H1 (cell line): ENCODE measurements around the gene WLS. TPM values are rescaled to one million over a fixed set of nuclear protein-coding genes. Genes with fewer than 3 reads are reported as not detected.

ENCODE experiments used
- CTCF ChIA-PET: fragments of 300-600 bp; sonication (Branson Sonifier 250); formaldehyde crosslinking; loops from one replicate; lab custom pipeline; 2021; ENCODE audit not compliant: partially characterized antibody; lab: Charles Lee
- POLR2A ChIA-PET: fragments of 300-600 bp; sonication (Branson Sonifier 250); formaldehyde crosslinking; loops from one replicate; lab custom pipeline; 2021; ENCODE audit warnings: inconsistent platforms; ENCODE audit not compliant: partially characterized antibody; lab: Charles Lee
- DNase-seq, 2 experiments: peaks; one replicate each; pipeline versions ENCODE4 v3.0.0 to v3.0.0-alpha.2; 2010 to 2022; ENCODE audit warnings: low spot score in 2 of 2, low read depth in 1 of 2, mixed read lengths in 1 of 2
- FAIRE-seq: peaks from 2 replicates; lab custom pipeline; 2011; peaks lifted over from hg19 to GRCh38; lab: Jason Lieb, UNC
- H2AFZ ChIP-seq: 2 replicates; pipeline ENCODE4 v1.8.1; 2012; ENCODE audit warnings: low read length, inconsistent platforms
- H2AK5ac ChIP-seq: 2 replicates; pipeline ENCODE4 v1.6.1; 2013; ENCODE audit warnings: low read depth, low read length
- H2BK120ac ChIP-seq: replicated peaks from 2 replicates; pipeline ENCODE3; 2013; ENCODE audit warnings: low read depth, low read length, inconsistent platforms
- H2BK12ac ChIP-seq: 2 replicates; pipeline ENCODE4 v1.6.1; 2013; ENCODE audit warnings: low read depth, low read length
- H2BK15ac ChIP-seq: 2 replicates; pipeline ENCODE4 v1.6.1; 2013; ENCODE audit warnings: low read length
- H2BK20ac ChIP-seq: 2 replicates; pipeline ENCODE4 v1.6.1; 2013; ENCODE audit warnings: low read length
- H2BK5ac ChIP-seq: 2 replicates; pipeline ENCODE4 v1.6.1; 2013; ENCODE audit warnings: low read depth, low read length
- H3K14ac ChIP-seq: 2 replicates; pipeline ENCODE4 v1.6.1; 2013; ENCODE audit warnings: inconsistent platforms; ENCODE audit not compliant: insufficient read length
- H3K18ac ChIP-seq: 2 replicates; pipeline ENCODE4 v1.6.1; 2013; ENCODE audit warnings: low read length; ENCODE audit errors: extremely low read depth
- H3K23ac ChIP-seq: 2 replicates; pipeline ENCODE4 v1.6.1; 2013; ENCODE audit warnings: inconsistent platforms; ENCODE audit not compliant: insufficient read length
- H3K23me2 ChIP-seq: 2 replicates; pipeline ENCODE4 v1.6.1; 2013; ENCODE audit warnings: low read depth, low read length
- H3K27ac ChIP-seq: 2 replicates; pipeline ENCODE4 v1.6.1; 2011; ENCODE audit warnings: low read depth, low read length, inconsistent platforms
- H3K27me3 ChIP-seq, 4 experiments: replicated peaks in 1 of 4; 1 replicate in 1 of 4; 2 replicates in 3 of 4; pipeline versions ENCODE4 v1.6.1 to v1.8.1; 2011 to 2013; ENCODE audit warnings: low read length in 3 of 4, mild to moderate bottlenecking in 3 of 4, inconsistent platforms in 2 of 4, mixed read lengths in 2 of 4, moderate library complexity in 1 of 4; ENCODE audit not compliant: control insufficient read depth in 3 of 4, insufficient read depth in 3 of 4; ENCODE audit errors: extremely low read depth in 1 of 4
- H3K36me3 ChIP-seq, 4 experiments: 2 replicates each; pipeline versions ENCODE4 v1.6.1 to v1.8.1; 2011 to 2013; ENCODE audit warnings: mild to moderate bottlenecking in 4 of 4, low read length in 3 of 4, moderate library complexity in 2 of 4, control low read depth in 1 of 4, inconsistent platforms in 1 of 4; ENCODE audit not compliant: insufficient read depth in 4 of 4, control insufficient read depth in 2 of 4
- H3K4ac ChIP-seq: replicated peaks from 2 replicates; pipeline ENCODE3; 2013; ENCODE audit warnings: low read length, low read depth, mixed read lengths, inconsistent platforms; ENCODE audit not compliant: insufficient read length
- H3K4me1 ChIP-seq, 4 experiments: replicated peaks in 1 of 4; 1 replicate in 1 of 4; 2 replicates in 3 of 4; pipeline versions ENCODE4 v1.6.1 to v1.8.1; 2011 to 2013; ENCODE audit warnings: low read length in 3 of 4, inconsistent platforms in 2 of 4, mixed read lengths in 1 of 4; ENCODE audit not compliant: insufficient read depth in 4 of 4, control insufficient read depth in 3 of 4
- H3K4me2 ChIP-seq, 2 experiments: 2 replicates each; pipeline versions ENCODE4 v1.6.1 to v1.8.1; 2011 to 2013; ENCODE audit warnings: low read depth in 2 of 2, low read length in 2 of 2, control low read depth in 1 of 2, inconsistent platforms in 1 of 2, mild to moderate bottlenecking in 1 of 2; ENCODE audit not compliant: insufficient read depth in 1 of 2
- H3K4me3 ChIP-seq, 4 experiments: fragments of 200-600, 300-600 bp in 1 of 4; sonication (generic), shearing (Covaris generic), sonication (Bioruptor Twin) in 1 of 4; 2 replicates each; pipeline versions ENCODE4 v1.5.1 to v1.8.1; 2011 to 2016; ENCODE audit warnings: low read length in 4 of 4, low read depth in 3 of 4, control low read depth in 2 of 4, inconsistent platforms in 2 of 4, mild to moderate bottlenecking in 2 of 4, mixed read lengths in 1 of 4, moderate library complexity in 1 of 4; ENCODE audit not compliant: insufficient read depth in 2 of 4; ENCODE audit errors: extremely low read depth in 1 of 4
- H3K56ac ChIP-seq: replicated peaks from 2 replicates; pipeline ENCODE3; 2013; ENCODE audit warnings: low read depth, mild to moderate bottlenecking, mixed read lengths, low read length, inconsistent platforms; ENCODE audit not compliant: insufficient read length
- H3K79me1 ChIP-seq: 2 replicates; pipeline ENCODE4 v1.6.1; 2013; ENCODE audit warnings: low read depth, low read length, control low read depth
- H3K79me2 ChIP-seq, 2 experiments: 2 replicates each; pipeline versions ENCODE4 v1.6.1 to v1.8.1; 2012 to 2013; ENCODE audit warnings: low read length in 2 of 2, mild to moderate bottlenecking in 2 of 2, inconsistent platforms in 1 of 2; ENCODE audit not compliant: insufficient read depth in 2 of 2, control insufficient read depth in 1 of 2
- H3K9ac ChIP-seq, 4 experiments: replicated peaks in 1 of 4; 1 replicate in 1 of 4; 2 replicates in 3 of 4; pipeline versions ENCODE4 v1.6.1 to v1.8.1; 2011 to 2013; ENCODE audit warnings: low read depth in 3 of 4, low read length in 3 of 4, control low read depth in 2 of 4, mild to moderate bottlenecking in 2 of 4, moderate library complexity in 2 of 4, inconsistent platforms in 1 of 4; ENCODE audit errors: extremely low read depth in 1 of 4
- H3K9me3 ChIP-seq, 2 experiments: 2 replicates each; pipeline versions ENCODE4 v1.6.1 to v1.8.1; 2012 to 2013; ENCODE audit warnings: mild to moderate bottlenecking in 2 of 2, moderate library complexity in 2 of 2, control low read depth in 1 of 2, inconsistent platforms in 1 of 2, low read depth in 1 of 2, low read length in 1 of 2, mixed read lengths in 1 of 2; ENCODE audit not compliant: insufficient read depth in 2 of 2
- H4K20me1 ChIP-seq, 2 experiments: replicated peaks in 1 of 2; 2 replicates each; pipeline versions ENCODE3 to v1.8.1; 2011 to 2013; ENCODE audit warnings: inconsistent platforms in 2 of 2, low read length in 2 of 2, mild to moderate bottlenecking in 1 of 2; ENCODE audit not compliant: insufficient read depth in 2 of 2, control insufficient read depth in 1 of 2
- H4K5ac ChIP-seq: 2 replicates; pipeline ENCODE4 v1.6.1; 2013; ENCODE audit warnings: low read length, low read depth, mixed read lengths, inconsistent platforms; ENCODE audit not compliant: insufficient read length
- H4K8ac ChIP-seq: 2 replicates; pipeline ENCODE4 v1.8.0; 2013; ENCODE audit warnings: mild to moderate bottlenecking, moderate library complexity, low read length, inconsistent platforms; ENCODE audit not compliant: insufficient read depth; ENCODE audit errors: extremely low read depth
- H4K91ac ChIP-seq: replicated peaks from 2 replicates; pipeline ENCODE3; 2013; ENCODE audit warnings: low read length, mixed read lengths, inconsistent platforms; ENCODE audit not compliant: insufficient read length
- BACH1 ChIP-seq: IDR thresholded peaks from 2 replicates; pipeline ENCODE4 v1.6.1; 2012; ENCODE audit warnings: low read length, improper control_type of control experiment
- BRCA1 ChIP-seq: IDR thresholded peaks from 2 replicates; pipeline ENCODE4 v1.6.1; 2012; ENCODE audit warnings: low read depth, low read length, improper control_type of control experiment
- CTCF ChIP-seq, 3 experiments: IDR thresholded peaks; 1 replicate in 2 of 3; 2 replicates in 1 of 3; pipeline versions ENCODE4 v1.5.1 to v1.6.1; 2011; ENCODE audit warnings: low read length in 3 of 3, mild to moderate bottlenecking in 3 of 3, inconsistent platforms in 2 of 3, low read depth in 1 of 3, moderate library complexity in 1 of 3; ENCODE audit not compliant: insufficient read depth in 1 of 3; ENCODE audit errors: control extremely low read depth in 1 of 3
- FOSL1 ChIP-seq: IDR thresholded peaks from 2 replicates; pipeline ENCODE4 v1.6.1; 2011; ENCODE audit warnings: mild to moderate bottlenecking, low read depth, low read length, moderate library complexity; ENCODE audit not compliant: insufficient read depth
- HDAC6 ChIP-seq: IDR thresholded peaks from one replicate; pipeline ENCODE4 v1.7.1; 2012; ENCODE audit warnings: low read depth, mild to moderate bottlenecking, inconsistent platforms, low read length, moderate library complexity
- KDM4A ChIP-seq: IDR thresholded peaks from one replicate; pipeline ENCODE4 v1.7.1; 2012; ENCODE audit warnings: low read depth, mild to moderate bottlenecking, moderate library complexity, low read length, inconsistent platforms; ENCODE audit not compliant: severe bottlenecking
- MAFK ChIP-seq: IDR thresholded peaks from 2 replicates; pipeline ENCODE4 v1.6.1; 2012; ENCODE audit warnings: low read depth, mild to moderate bottlenecking, improper control_type of control experiment, low read length
- POLR2AphosphoS5 ChIP-seq: IDR thresholded peaks from 2 replicates; pipeline ENCODE4 v1.6.1; 2011; ENCODE audit warnings: low read depth, low read length
- SIN3A ChIP-seq, 2 experiments: IDR thresholded peaks in 1 of 2; conservative IDR thresholded peaks in 1 of 2; 2 replicates each; pipeline ENCODE4 v1.6.1; 2011 to 2012; ENCODE audit warnings: low read length in 2 of 2, improper control_type of control experiment in 1 of 2, low read depth in 1 of 2, mild to moderate bottlenecking in 1 of 2
- SP2 ChIP-seq: IDR thresholded peaks from 2 replicates; pipeline ENCODE4 v1.6.1; 2012; ENCODE audit warnings: mild to moderate bottlenecking, low read length, inconsistent platforms
- SUZ12 ChIP-seq: fragments of 200-600 bp; sonication (generic); IDR thresholded peaks from 2 replicates; pipeline ENCODE4 v1.6.1; 2012; ENCODE audit warnings: mild to moderate bottlenecking, inconsistent platforms, low read length, moderate library complexity, mixed read lengths
- TBP ChIP-seq: IDR thresholded peaks from 2 replicates; pipeline ENCODE4 v1.6.1; 2011; ENCODE audit warnings: low read depth, low read length, improper control_type of control experiment
- WGBS, 2 experiments: shearing (Covaris generic) in 1 of 2; methylation state at CpG; one replicate each; pipeline versions ENCODE4 v1.1.6 to v1.1.7; 2013 to 2015; ENCODE audit warnings: low lambda C conversion rate in 2 of 2, mixed read lengths in 2 of 2, inconsistent platforms in 1 of 2, low coverage in 1 of 2, missing lambda C conversion rate in 1 of 2; ENCODE audit not compliant: insufficient replicate concordance in 2 of 2, insufficient coverage in 1 of 2, insufficient read length in 1 of 2; ENCODE audit errors: extremely low coverage in 1 of 2, missing lambda C conversion rate in 1 of 2; 5-methylcytosine and 5-hydroxymethylcytosine counted together
- polyA plus RNA-seq, 7 experiments: library from polyadenylated mRNA; depleted of rRNA in 3 of 7; stranded (reverse) in 5 of 7; unstranded in 2 of 7; fragments of >200 nt in 5 of 7; fragments of 200-250 nt in 2 of 7; gene quantifications; 1 replicate in 5 of 7; 2 replicates in 1 of 7; 4 replicates in 1 of 7; pipeline versions ENCODE4 v1.2.1 to v1.2.3, GENCODE V29; 2011 to 2013; ENCODE audit warnings: missing spikeins in 2 of 7, mixed read lengths in 2 of 7
- total RNA-seq: library from RNA; stranded (reverse); fragmentation: NEBNext Ultra II Directional; extraction: Animal tissue kit (Norgen Biotek cat#: 25700); gene quantifications from 2 replicates; pipeline ENCODE4 v1.2.1, GENCODE V29; 2021

Gene WLS
- total and polyA plus RNA-seq, 2 of the 8 experiments (the other 6 are each of a cell fraction or from before 2014, with no cell fraction given) = 1.2 to 2.7 TPM

GRCh38 chr1:68228851-68229250 is 3.5 kb downstream of the WLS start:
- Histone ChIP-seq H3K14ac (no peak overlapping the region), H3K36me3 (peaks cover 0 to 4% (median 0%) of the 10 kb centered on the region in 4 experiments; a peak in 1 of 8 replicates), H2AK5ac (no peak overlapping the region), H3K4me1 (peaks cover 2 to 14% (median 7%) of the 10 kb centered on the region in 4 experiments), H3K23ac (no peak overlapping the region), H3K4me3 (no peak overlapping the region), H3K27ac (no peak overlapping the region), H3K27me3 (peaks cover 28 to 64% (median 55%) of the 10 kb centered on the region in 4 experiments), H3K9ac (no peak overlapping the region), H2AFZ (no peak overlapping the region), H4K91ac (no peak overlapping the region), H2BK12ac (no peak overlapping the region), H4K8ac (no peak overlapping the region), H3K56ac (no peak overlapping the region), H3K9me3 (no peaks in the 10 kb centered on the region), H2BK5ac (no peak overlapping the region), H4K20me1 (peaks cover 5 to 6% of the 10 kb centered on the region in 2 experiments), H3K4ac (no peak overlapping the region), H2BK15ac (no peak overlapping the region), H2BK120ac (no peak overlapping the region), H3K4me2 (no peak overlapping the region), H2BK20ac (no peak overlapping the region), H3K23me2 (peaks cover 16% of the 10 kb centered on the region; the same call in 1 of the 2 replicates), H3K79me2 (no peaks in the 10 kb centered on the region), H3K18ac (no peak overlapping the region), H3K79me1 (no peaks in the 10 kb centered on the region), H4K5ac (no peak overlapping the region)
- POLR2A ChIA-PET = interaction anchor here (2.1 kb wide), 1 partner anchor 65 kb away, joined by 6 read pairs; no protein-coding TSS in a partner anchor
- WGBS, 2 experiments = 59% methylated on average over 3 of the region's 3 CpGs; no CpG with 5 or more reads in 1 of the 2 experiments
- no peak for DNase-seq
- FAIRE-seq = no peak
- CTCF ChIA-PET = interaction anchor here (1.9 to 2.5 kb wide), 4 partner anchors 65 to 112 kb away, joined by 4 to 18 read pairs (median 8); no protein-coding TSS in a partner anchor
- no peak for TF ChIP-seq KDM4A
- no peak for TF ChIP-seq MAFK
- no peak for TF ChIP-seq BACH1
- TF ChIP-seq SIN3A (conservative IDR thresholded peaks at IDR 0.05 in 1 of 2, IDR thresholded peaks at IDR 0.05 in 1 of 2; ENCODE audit: low read depth in 1 of 2, low read length in 2 of 2) = no peak
- no peak for TF ChIP-seq HDAC6
- no peak for TF ChIP-seq FOSL1
- no peak for TF ChIP-seq BRCA1
- no peak for TF ChIP-seq SUZ12
- TF ChIP-seq SP2 = no peak
- no peak for TF ChIP-seq POLR2AphosphoS5
- TF ChIP-seq CTCF (IDR thresholded peaks at IDR 0.05; ENCODE audit: control extremely low read depth in 1 of 3, insufficient read depth in 1 of 3, low read depth in 1 of 3, low read length in 3 of 3) = no peak
- TF ChIP-seq TBP = no peak
